IPS DF 4.7 (cell line): ENCODE results near the gene ARHGAP26.

Source experiments
- DNase-seq: peaks from one replicate; pipeline ENCODE4 v3.0.0-alpha.2; 2013; ENCODE audit warnings: low spot score; ENCODE audit errors: extremely low read depth

Gene ARHGAP26

GRCh38 chr5:142828797-142829535, 58.8 kb downstream of the ARHGAP26 start:
- DNase-seq, result no peak

DNA sequence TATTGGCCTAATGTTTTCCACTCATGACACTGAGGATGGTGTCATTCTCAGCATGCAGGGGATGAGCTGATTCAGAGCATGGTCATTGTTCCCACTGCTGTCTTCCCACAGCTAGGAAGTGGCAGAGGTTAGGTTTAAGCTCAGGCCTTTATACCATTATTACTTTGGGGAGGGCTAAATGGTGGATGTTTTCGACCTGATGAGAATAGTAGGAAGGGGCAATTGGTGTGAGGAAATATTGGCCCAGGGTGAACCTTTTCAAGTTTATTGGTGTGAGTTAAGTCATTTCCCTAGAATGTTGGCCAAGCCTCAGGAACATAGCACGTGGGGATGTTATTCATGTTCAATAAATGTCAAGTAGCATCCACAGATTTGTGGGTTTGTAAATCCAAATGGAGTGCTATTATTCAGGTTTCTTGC, 59.6 kb downstream of the ARHGAP26 start:
- DNase-seq, result no peak

DNA sequence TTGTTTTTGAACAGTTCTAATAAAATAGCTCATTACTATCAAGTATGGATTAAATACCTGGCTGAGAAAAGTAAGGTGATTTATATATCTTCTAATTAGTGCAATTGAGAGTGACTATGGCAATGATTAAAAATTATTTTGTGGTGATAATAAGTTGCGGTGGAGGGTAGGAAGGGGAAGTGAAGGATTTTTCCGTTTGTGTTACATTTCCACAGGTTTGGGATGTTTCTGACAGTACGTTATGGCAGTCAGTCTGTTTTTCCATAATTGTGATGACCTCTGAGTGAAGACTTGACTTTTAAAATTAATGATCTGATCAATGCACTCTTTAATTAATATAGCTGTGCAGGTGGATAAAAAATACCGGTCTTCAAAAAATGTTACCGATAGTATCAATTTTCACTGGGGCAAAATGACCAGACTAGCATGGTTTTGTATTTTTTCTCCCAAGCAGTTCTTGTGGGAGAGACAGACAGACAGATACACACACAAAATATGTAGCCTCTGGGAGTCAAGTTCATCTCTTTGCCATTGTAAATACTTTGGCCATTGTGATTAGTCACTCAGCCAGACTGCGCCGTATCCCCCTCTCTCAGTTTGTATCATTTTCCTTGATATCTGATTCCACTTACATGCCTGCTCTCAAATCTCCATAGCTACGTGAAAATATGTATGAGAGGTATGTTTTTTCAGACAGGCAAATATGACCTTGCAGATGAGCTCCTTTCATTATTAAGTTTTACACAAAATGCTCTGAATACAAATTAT, 60.2 kb downstream of the ARHGAP26 start:
- no peak for DNase-seq

- DNase-seq, result no peak
Observed at GRCh38 chr5:142831009-142831383, 60.8 kb downstream of the ARHGAP26 start.

DNA sequence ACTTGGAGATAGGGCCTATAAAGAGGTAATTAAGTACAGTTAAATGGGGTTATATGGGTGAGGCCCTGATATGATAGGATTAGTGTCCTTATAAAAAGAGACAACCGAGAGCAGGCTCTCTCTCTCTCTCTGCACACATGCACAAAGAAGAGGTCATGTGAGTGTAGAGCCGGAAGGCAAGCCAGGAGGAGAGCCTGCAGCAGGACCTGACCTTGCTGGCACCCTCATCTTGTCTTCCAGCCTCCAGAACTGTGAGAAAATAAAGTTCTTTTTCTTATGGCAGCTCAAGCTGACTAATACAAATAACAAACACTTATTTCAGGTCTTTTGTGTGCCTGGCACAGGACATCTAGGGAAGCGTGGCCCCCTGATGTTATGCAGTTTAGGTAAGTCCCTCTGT, 62.1 kb downstream of the ARHGAP26 start:
- no peak for DNase-seq

- no peak for DNase-seq
Observed at GRCh38 chr5:142833517-142834449, 63.6 kb downstream of the ARHGAP26 start.

DNA sequence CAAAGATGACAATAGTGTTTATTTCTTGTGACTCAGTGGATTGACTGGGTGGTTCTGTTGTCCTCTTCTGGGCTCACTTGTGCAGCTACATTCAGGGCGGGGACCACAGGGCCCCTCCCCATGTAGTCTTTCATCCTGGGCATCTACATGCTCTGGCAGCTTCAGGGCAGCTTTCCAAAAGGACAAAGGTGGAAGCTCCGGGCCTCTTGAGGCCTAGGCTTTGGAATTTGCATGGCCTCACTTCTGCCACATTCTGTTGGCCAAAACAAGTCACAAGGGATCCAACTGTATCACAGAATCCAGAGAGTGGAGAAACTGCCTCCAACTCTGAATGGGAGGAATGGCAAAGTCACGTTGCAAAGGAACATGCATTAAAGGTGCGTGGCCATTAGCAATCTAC, 64.3 kb downstream of the ARHGAP26 start:
- DNase-seq, result no peak

- no peak for DNase-seq
Observed at GRCh38 chr5:142835540-142835939, 65.4 kb downstream of the ARHGAP26 start.

GRCh38 chr5:142836048-142836447, 65.9 kb downstream of the ARHGAP26 start:
- no peak for DNase-seq

GRCh38 chr5:142837081-142837725, 67.0 kb downstream of the ARHGAP26 start:
- DNase-seq, result no peak

DNA sequence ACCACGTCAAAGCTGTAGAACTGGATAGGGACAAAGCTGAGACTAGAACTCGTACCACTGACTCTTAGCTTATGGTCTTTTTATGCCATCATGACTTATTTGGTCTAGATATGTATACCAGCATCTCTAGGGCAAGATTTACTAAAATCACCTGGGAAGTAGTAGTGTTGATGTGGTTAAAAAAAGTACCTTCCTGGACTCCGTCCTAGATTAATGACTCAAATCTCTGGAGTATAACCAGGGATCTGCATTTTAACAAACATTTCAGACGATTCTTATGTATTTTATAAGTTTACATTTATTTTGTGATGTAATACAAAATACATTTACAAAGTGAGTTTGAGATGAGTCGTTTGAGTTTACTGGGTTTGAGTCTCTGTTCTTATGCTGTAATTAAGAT, 68.7 kb downstream of the ARHGAP26 start:
- DNase-seq, result no peak

- DNase-seq, result no peak
Observed at GRCh38 chr5:142839711-142840346, 69.7 kb downstream of the ARHGAP26 start.

DNA sequence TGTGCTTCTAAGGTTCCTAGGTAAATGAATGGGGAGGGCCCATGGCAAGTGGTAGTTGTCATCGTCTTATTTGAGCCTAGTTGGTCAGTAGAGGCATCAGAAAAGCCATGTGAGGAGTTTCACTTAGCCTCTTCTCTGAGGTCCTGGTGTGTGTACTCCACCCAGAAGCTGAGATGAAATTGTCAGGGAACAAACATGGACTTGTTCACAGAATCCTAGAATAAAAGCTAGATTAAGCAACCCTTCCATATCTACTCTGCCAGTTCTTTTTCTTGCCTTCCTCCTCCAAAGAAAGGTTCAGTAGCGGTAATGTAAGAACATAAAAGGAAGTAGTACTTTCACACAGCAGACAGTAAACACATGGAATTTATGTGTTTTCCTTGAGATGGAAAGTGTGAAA, 70.4 kb downstream of the ARHGAP26 start:
- no peak for DNase-seq

GRCh38 chr5:142841511-142842265, 71.5 kb downstream of the ARHGAP26 start:
- DNase-seq, result no peak

GRCh38 chr5:142842994-142843905, 73.1 kb downstream of the ARHGAP26 start:
- no peak for DNase-seq

DNA sequence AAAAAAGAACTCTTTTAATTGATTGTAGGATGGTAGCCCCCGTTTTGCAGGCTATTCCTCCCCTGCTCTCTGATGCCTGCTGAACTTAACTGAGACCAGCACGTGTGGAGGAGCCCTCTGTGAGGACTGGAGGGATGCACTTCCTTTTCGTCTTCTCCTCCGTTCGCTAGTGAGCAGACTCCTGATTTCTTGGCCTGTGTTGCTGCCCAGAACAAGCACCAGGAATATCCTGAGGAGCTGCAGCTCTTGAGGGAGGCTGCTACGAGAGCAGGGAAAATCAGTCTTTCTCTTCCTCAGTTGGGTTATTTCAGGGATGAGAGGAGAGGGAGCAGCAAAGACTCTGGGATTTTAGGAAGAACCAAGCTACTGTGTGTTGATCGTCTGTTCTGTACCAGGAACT, 74.7 kb downstream of the ARHGAP26 start:
- DNase-seq, result no peak

GRCh38 chr5:142845402-142845921, 75.3 kb downstream of the ARHGAP26 start:
- no peak for DNase-seq

DNA sequence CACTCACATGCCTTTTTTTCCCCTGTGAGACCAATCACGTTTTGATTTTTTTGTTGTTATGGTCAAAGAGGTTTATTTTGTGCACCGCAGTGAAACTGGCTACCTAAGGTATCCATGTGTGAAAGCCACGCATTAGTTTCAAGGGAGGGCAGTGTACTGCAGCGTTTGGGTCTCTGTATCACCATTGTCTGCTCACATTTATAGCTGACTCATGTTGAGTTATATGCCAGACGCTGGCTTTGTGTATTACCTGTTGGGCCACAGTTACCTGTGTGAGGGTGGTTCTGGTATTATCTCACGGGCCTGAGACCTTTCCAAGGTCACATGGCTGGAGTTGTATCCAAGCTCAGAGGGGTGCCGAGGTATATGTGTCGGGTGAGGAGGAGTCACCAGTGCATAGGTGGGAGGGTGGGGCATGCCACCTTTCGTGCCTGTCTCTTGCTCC, 75.8 kb downstream of the ARHGAP26 start:
- no peak for DNase-seq

DNA sequence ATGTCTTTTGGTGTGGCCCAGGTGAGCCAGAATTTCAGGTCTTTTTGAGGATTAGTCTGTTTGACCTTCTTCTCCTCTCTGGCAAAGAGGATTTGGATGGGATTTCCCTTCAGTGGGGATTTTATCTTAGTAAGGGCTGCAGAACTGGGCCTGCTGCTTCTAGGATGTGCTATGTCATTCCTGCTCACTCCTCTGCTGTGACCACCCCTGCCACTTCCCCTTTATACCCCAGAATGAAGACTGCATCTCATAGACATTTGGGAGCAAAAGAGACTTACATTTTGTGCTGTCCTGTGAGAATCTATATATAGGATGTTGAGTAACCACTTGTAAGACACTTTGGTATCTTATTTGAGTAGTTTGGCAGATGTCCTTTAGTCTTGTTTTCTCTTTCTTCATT, 76.2 kb downstream of the ARHGAP26 start:
- no peak for DNase-seq
